Measurements from ENCODE around the gene IGSF6. TPM values are rescaled to one million over a fixed set of nuclear protein-coding genes. Genes with fewer than 3 reads are reported as not detected.

The IGSF6 gene
- total RNA-seq, 1 experiment from 2014 or later = not detected

GRCh38 chr16:21602785-21603184 is 49.6 kb downstream of the IGSF6 start:
- no peak for DNase-seq (ENCODE audit: low read depth)

- DNase-seq (ENCODE audit: low read depth) = peak; percentile 12
Observed at GRCh38 chr16:21600031-21600773, 52.2 kb downstream of the IGSF6 start.

- peak; percentile 93 for DNase-seq (ENCODE audit: low read depth)
Observed at GRCh38 chr16:21599122-21600030, 53.0 kb downstream of the IGSF6 start, which contains the start of gene METTL9. TSS of gene METTL9 (plus strand) at chr16:21599577. CDS start at chr16:21599734, 157 bp downstream.

GRCh38 chr16:21598701-21599121 is 53.7 kb downstream of the IGSF6 start:
- no peak for DNase-seq (ENCODE audit: low read depth)

- no peak for DNase-seq (ENCODE audit: low read depth)
Observed at GRCh38 chr16:21598206-21598605, 54.2 kb downstream of the IGSF6 start.

- DNase-seq (ENCODE audit: low read depth) = no peak
Observed at GRCh38 chr16:21597561-21598030, 54.8 kb downstream of the IGSF6 start.

- DNase-seq (ENCODE audit: low read depth) = no peak
Observed at GRCh38 chr16:21593530-21594289, 58.7 kb downstream of the IGSF6 start.

GRCh38 chr16:21592191-21592590 is 60.2 kb downstream of the IGSF6 start:
- DNase-seq (ENCODE audit: low read depth) = no peak

GRCh38 chr16:21590796-21591195 is 61.6 kb downstream of the IGSF6 start:
- DNase-seq (ENCODE audit: low read depth) = peak; percentile 31

GRCh38 chr16:21590287-21590686 is 62.1 kb downstream of the IGSF6 start:
- DNase-seq (ENCODE audit: low read depth) = no peak

- DNase-seq (ENCODE audit: low read depth) = no peak
Observed at GRCh38 chr16:21589551-21589950, 62.9 kb downstream of the IGSF6 start.

Other genes with a start within 250 kb of the IGSF6 start
- gene METTL9, start 53.0 kb downstream of the IGSF6 start, total RNA-seq (2014; rRNA removed) = 190 and 216 TPM in 2 replicates
- gene OTOA, start 11.4 kb upstream of the IGSF6 start, total RNA-seq (2014; rRNA removed) = 0.06 TPM in 1 of 2 replicates, not detected in the other
- gene NPIPB4, start 205.1 kb upstream of the IGSF6 start, total RNA-seq (2014; rRNA removed) = 5.6 and 23.7 TPM in 2 replicates

Data from LHCN-M2 (cell line).